ENCODE results near the gene CD44.

CD44 gene

DNA sequence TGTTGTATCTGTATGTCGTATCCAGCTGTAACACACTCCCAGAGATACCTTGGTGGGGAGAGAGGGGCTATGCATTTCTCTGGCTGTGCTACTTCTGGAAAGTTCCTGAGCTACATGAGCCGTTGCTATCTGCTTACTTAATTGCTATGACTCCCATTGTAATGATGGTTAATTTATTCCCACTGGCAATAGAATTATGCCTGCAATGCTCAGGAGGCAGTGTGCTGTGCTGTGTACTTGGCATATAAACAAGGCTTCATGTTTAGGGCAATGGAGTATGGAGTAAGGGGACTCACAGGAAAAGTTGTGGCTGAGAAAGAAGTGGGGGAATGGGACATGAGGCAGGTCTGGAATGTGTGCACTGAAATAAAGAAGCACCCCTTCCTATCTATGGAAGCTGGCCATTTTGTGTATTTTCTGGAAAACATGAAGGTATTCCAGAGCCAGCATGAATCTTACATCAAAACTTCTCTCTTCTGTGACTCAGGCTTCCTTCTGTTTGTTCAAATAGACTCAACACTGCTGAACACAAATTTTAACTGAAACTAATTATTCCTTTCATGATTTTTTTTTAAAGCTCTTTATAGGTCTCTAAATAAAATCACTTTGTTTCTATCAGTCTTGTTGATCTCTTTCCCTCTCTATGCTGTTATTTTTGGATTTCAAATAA, 40.6 kb downstream of the CD44 start:
- no peak for DNase-seq

DNA sequence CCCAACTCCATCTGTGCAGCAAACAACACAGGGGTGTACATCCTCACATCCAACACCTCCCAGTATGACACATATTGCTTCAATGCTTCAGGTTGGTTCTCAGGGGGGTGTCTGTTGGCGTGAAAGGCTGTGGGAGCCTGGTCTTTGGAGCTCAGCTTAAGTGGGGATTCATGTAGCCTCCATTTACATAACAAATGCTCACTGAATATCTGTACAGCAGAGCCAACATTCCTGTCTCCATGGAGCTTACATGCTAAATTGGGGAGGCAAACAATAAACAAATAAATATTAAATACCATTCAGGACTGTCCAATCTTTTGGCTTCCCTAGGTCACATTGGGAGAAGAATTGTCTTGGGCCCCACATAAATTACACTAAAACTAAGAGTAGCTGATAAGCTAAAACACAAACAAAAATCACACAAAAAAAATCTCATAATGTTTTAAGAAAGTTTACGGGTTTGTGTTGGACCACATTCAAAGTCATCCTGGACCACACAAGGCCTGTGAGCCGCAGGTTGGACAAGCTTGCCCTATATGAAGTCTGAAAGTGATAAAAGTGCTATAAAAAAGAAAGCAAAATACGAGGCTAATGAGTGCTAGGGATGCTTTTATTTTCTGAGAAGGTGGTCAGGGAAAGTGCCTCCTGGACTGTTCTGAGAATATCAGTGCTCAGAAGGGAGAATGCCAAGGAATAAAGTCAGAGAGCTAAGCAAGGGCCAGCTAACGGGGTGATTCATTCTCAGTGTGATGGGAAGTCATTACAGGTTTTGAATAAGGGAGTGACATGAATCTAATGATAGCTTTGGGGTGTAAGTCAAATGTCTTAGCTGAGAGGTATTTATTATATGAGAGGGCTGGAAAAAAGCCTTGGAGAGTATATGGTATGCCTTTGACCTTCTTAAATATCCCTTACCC, 41.6 kb downstream of the CD44 start:
- DNase-seq = no peak

- DNase-seq = no peak
Observed at GRCh38 chr11:35182317-35182939, 43.5 kb downstream of the CD44 start.

DNA sequence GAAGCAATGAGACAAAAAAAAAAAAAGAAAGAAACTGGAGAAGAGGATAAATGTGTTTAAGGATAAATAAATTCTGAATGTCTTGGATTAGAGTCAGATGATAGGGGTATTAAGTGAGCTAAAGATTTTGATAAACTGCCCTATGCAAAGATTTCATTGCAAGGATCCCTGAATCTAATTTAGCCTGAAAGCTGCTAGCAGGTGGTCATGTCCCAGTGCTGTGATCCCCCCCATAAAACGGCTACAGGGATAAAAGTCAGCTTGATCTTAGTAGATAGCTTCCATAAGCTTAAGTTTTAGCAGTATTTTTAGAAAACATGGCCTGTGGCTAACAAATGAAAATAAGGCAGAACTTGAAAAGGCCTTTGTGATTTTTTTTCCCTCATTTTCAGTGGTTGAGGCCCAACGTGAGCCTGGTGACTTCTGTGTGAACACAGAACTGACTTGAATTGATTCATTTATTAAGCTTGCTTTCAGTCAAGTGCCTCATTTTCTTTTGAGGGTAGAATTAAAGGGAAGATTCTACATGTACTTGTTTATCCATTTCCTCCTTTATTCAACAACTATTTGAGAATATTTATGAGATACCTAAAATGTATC, 44.5 kb downstream of the CD44 start:
- DNase-seq = no peak

- no peak for DNase-seq
Observed at GRCh38 chr11:35185696-35186095, 46.7 kb downstream of the CD44 start.

GRCh38 chr11:35187996-35188395, 49.0 kb downstream of the CD44 start:
- no peak for DNase-seq

DNA sequence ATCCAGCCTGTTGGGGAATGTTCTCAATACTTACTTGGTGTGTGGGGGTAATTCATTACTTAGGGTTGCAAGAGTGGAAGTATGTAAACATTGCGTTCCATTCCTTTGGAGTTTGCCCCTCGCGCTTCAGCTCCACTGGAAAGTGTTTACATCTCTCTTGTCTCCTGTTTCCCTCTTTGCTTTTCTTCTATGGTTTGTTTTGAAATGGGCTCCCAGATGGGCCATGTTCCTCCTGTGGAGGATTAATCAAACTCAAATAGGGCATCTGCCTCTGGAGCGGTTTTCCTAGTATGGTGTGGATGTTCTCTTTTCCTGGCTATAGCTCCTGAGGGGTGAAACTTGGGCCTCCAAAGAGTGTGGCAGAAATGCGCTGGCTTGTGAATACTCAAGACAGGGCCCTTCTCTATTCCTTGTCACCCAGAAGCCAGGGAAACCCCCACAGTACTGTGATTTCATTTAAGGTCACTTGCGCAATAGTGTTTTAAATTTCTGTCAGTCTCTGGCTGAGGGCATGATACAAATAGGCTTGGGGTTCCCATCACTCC, 51.9 kb downstream of the CD44 start:
- no peak for DNase-seq

- DNase-seq = no peak
Observed at GRCh38 chr11:35192347-35192746, 53.4 kb downstream of the CD44 start.

- no peak for DNase-seq
Observed at GRCh38 chr11:35193767-35194166, 54.8 kb downstream of the CD44 start.

- DNase-seq = no peak
Observed at GRCh38 chr11:35197292-35197691, 58.3 kb downstream of the CD44 start.

DNA sequence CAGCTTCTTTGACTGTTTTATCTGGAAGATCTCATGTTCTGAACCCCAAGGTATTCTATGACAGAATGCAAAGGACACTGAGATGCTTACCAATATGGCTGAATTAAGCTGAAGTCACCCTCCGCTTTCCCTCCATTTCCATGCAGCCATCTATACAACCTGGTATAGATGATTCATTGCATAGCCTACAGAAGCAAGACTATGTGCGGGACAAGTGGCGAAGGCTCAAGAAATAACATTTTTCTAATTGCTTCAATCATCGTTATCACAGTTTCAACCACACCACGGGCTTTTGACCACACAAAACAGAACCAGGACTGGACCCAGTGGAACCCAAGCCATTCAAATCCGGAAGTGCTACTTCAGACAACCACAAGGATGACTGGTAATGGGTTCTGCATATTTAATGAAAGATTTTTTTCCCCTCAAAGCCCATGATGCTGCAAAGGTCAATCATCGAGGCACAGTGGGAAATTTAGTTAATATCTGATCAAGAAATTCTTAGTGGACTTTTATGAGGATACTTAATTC, 61.9 kb downstream of the CD44 start:
- no peak for DNase-seq

GRCh38 chr11:35204614-35205013, 65.6 kb downstream of the CD44 start:
- no peak for DNase-seq

- DNase-seq = no peak
Observed at GRCh38 chr11:35206616-35207015, 67.6 kb downstream of the CD44 start.

- no peak for DNase-seq
Observed at GRCh38 chr11:35207471-35208403, 68.8 kb downstream of the CD44 start.

- no peak for DNase-seq
Observed at GRCh38 chr11:35208795-35209194, 69.8 kb downstream of the CD44 start.

DNA sequence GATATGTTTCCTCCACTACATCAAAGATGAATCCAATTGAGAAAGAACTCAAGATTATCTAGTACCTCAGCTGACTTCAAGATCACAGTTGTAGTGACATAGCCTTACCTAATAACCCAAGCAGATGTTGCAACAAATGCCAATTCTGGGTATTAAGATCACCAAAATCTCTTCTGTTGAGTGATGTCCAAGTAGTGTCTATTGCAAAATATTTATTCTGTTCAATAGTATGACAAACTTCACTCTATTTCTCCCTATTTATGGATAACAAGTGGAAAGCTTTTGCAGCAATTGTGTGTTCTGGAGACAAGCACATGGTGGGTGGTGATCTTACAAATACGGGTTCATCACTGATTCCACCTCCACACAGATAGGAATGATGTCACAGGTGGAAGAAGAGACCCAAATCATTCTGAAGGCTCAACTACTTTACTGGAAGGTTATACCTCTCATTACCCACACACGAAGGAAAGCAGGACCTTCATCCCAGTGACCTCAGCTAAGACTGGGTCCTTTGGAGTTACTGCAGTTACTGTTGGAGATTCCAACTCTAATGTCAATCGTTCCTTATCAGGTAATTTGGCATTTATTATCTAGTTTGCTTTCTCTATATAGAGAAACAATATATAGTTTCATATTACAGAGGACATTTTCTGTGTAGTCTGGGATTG, 72.0 kb downstream of the CD44 start:
- DNase-seq = no peak

DNA sequence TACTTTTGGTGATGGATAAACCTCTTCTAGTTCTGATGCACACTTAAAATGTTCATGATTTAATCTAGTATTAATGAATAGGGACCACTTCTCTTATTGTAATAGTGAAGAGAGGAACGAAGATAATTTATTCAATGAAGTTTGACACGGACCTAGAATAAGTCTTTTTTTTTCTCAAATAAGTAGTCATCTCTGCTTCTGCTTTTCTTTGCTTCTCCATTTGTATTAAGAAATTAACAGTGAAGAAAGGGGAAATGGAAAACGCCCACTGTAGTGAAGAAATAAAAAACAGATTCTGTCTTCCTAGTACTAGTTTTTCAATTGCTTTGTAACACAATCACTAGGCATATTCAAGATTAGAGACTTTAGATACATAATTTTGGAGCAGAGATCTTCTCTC, 73.0 kb downstream of the CD44 start:
- DNase-seq = no peak

DNA sequence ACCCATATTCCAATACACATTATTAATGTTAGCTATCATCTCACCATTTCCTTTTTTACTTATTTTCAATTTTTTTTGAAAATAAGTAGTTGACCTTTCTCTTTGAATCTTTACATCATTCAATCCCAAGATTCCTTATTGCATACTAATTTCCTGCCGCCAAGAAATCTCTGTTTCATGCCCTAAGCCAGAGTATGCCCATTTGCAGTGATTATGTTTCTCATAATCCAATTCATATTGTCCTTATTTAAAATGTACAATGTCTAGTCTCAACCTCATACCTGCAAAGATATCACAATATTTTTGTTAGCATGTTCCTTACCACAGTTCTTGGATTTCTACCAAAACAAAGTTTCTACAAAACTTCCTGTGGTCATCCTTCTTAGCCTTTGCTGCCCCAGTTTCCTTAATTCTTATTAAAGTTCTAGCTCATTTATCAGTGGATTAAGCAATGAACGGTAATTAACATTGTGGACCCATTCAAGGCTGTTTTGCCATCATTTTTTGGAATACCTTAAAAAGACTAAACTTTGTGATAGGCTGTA, 75.3 kb downstream of the CD44 start:
- no peak for DNase-seq

- peak; percentile 84 for DNase-seq
Observed at GRCh38 chr11:35214792-35215193, 75.8 kb downstream of the CD44 start.

- DNase-seq = no peak
Observed at GRCh38 chr11:35215945-35216344, 77.0 kb downstream of the CD44 start.

Measured in T1000 (cell line).